ENCODE data around the gene ST8SIA1. TPM values are rescaled to one million over a fixed set of nuclear protein-coding genes. Genes with fewer than 3 reads are reported as not detected.

Gene ST8SIA1
- total RNA-seq, 1 donor from 2014 or later = 22.0 TPM

- Mint-ChIP-seq H3K4me1 (ENCODE audit: low read depth, unreplicated experiment) (no peaks in the 10 kb centered on the region), H3K4me3 (ENCODE audit: unreplicated experiment) (no peak overlapping the region), H3K36me3 (ENCODE audit: unreplicated experiment) (no peaks in the 10 kb centered on the region), H3K27ac (ENCODE audit: unreplicated experiment) (no peak overlapping the region), H3K9me3 (ENCODE audit: unreplicated experiment) (no peaks in the 10 kb centered on the region), H3K27me3 (ENCODE audit: unreplicated experiment) (peaks cover 2% of the 10 kb centered on the region)
- no peak for TF ChIP-seq CTCF (IDR thresholded peaks at IDR 0.05; ENCODE audit: partially characterized antibody, unreplicated experiment)
- no peak for DNase-seq
Observed at GRCh38 chr12:22356231-22356630, 21.7 kb upstream of the ST8SIA1 start.

- no peak for DNase-seq
- no peak for TF ChIP-seq CTCF (IDR thresholded peaks at IDR 0.05; ENCODE audit: partially characterized antibody, unreplicated experiment)
Observed at GRCh38 chr12:22355011-22355580, 20.6 kb upstream of the ST8SIA1 start.

GRCh38 chr12:22353615-22354325 lies 19.3 kb upstream of the ST8SIA1 start:
- Mint-ChIP-seq H3K27me3 (ENCODE audit: unreplicated experiment) (peaks cover 2% of the 10 kb centered on the region), H3K36me3 (ENCODE audit: unreplicated experiment) (no peaks in the 10 kb centered on the region), H3K4me1 (ENCODE audit: low read depth, unreplicated experiment) (no peaks in the 10 kb centered on the region), H3K4me3 (ENCODE audit: unreplicated experiment) (no peak overlapping the region), H3K27ac (ENCODE audit: unreplicated experiment) (no peak overlapping the region), H3K9me3 (ENCODE audit: unreplicated experiment) (no peaks in the 10 kb centered on the region)
- no peak for TF ChIP-seq CTCF (IDR thresholded peaks at IDR 0.05; ENCODE audit: partially characterized antibody, unreplicated experiment)
- DNase-seq = no peak

More at GRCh38 chr12:22355011-22355580, 20.6 kb upstream of the ST8SIA1 start:
- H3K4me3 Mint-ChIP-seq (ENCODE audit: unreplicated experiment) = no peak overlapping the region
- H3K36me3 Mint-ChIP-seq (ENCODE audit: unreplicated experiment) = no peaks in the 10 kb centered on the region
- no peak overlapping the region for H3K27ac Mint-ChIP-seq (ENCODE audit: unreplicated experiment)
- no peaks in the 10 kb centered on the region for H3K9me3 Mint-ChIP-seq (ENCODE audit: unreplicated experiment)
- peaks cover 2% of the 10 kb centered on the region for H3K27me3 Mint-ChIP-seq (ENCODE audit: unreplicated experiment)
- H3K4me1 Mint-ChIP-seq (ENCODE audit: low read depth, unreplicated experiment) = no peaks in the 10 kb centered on the region

GRCh38 chr12:22350886-22351285 lies 16.4 kb upstream of the ST8SIA1 start:
- Mint-ChIP-seq H3K9me3 (ENCODE audit: unreplicated experiment) (no peaks in the 10 kb centered on the region), H3K36me3 (ENCODE audit: unreplicated experiment) (no peaks in the 10 kb centered on the region), H3K27me3 (ENCODE audit: unreplicated experiment) (no peaks in the 10 kb centered on the region), H3K27ac (ENCODE audit: unreplicated experiment) (no peak overlapping the region), H3K4me1 (ENCODE audit: low read depth, unreplicated experiment) (no peaks in the 10 kb centered on the region), H3K4me3 (ENCODE audit: unreplicated experiment) (no peak overlapping the region)
- DNase-seq = no peak
- TF ChIP-seq CTCF (IDR thresholded peaks at IDR 0.05; ENCODE audit: partially characterized antibody, unreplicated experiment) = no peak

GRCh38 chr12:22348208-22348607 lies 13.7 kb upstream of the ST8SIA1 start:
- H3K27ac Mint-ChIP-seq (ENCODE audit: unreplicated experiment) = no peak overlapping the region
- H3K4me1 Mint-ChIP-seq (ENCODE audit: low read depth, unreplicated experiment) = no peaks in the 10 kb centered on the region
- H3K4me3 Mint-ChIP-seq (ENCODE audit: unreplicated experiment) = no peak overlapping the region
- no peaks in the 10 kb centered on the region for H3K36me3 Mint-ChIP-seq (ENCODE audit: unreplicated experiment)
- no peak for TF ChIP-seq CTCF (IDR thresholded peaks at IDR 0.05; ENCODE audit: partially characterized antibody, unreplicated experiment)
- H3K9me3 Mint-ChIP-seq (ENCODE audit: unreplicated experiment) = no peaks in the 10 kb centered on the region
- DNase-seq = no peak
- no peaks in the 10 kb centered on the region for H3K27me3 Mint-ChIP-seq (ENCODE audit: unreplicated experiment)

All from glutamatergic neuron (in vitro differentiated cells).